HG03565 (cell line): ENCODE results near the gene VAT1L.

Source experiments
- ATAC-seq: cut with Tn5 transposase; IDR thresholded peaks from one replicate; pipeline ENCODE4 v1.9.1; 2021; ENCODE audit warnings: mild to moderate bottlenecking, moderate library complexity; ENCODE audit not compliant: unreplicated experiment

Gene VAT1L

GRCh38 chr16:77781091-77781490 lies 7.3 kb upstream of the VAT1L start:
- ATAC-seq: no peak

DNA sequence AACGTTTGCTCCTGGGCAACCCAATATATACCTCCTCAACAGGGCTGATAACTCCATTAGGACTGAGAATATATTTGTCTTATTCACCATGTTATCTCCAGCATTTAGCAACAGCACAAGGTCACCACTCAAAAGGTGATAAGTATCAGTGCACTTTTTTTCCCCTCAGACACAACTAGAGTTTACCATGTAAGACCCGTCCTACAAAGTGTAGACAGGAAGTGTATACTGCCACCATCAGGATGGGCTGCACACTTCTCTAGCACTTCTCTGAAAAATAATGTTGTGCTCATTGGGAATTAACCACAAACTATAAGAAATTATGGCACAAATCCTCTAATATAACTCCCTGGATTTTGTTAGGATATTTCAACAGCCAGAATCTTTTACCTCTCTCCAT lies 5.7 kb upstream of the VAT1L start:
- no peak for ATAC-seq

DNA sequence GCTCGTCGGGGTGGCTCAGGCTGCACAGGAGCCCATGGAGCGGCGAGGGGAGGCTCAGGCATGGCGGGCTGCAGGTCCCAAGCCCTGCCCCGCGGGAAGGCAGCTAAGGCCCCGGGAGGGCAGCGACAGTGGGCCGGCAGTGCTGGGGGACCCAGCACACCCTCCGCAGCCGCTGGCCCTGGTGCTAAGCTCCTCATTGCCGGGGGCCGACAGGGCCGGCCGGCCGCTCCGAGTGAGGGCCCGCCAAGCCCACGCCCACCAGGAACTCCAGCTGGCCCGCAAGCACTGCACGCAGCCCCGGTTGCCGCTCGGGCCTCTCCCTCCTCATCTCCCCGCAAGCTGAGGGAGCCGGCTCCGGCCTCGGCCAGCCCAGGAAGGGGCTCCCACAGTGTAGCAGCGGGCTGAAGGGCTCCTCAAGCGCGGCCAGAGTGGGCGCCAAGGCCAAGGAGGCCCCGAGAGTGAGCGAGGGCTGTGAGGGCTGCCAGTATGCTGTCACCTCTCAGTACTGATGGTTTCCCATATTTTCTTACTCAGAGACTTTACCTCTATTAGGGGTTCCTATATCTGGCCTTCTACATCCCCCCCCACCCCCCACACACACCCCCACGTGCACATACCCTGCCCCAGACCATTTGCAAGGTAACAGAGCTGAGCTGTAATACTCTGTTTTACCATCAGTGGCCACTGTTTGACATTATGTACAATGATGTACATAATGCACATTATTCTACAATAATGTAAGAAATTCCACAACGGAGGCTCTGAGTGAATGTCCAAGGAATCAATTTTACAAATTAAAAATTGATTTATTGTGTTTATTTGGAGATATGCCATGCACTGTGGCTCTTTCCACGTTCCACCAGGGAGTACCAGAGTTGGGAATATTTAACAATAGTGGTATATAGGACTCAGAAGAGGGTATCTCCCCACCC lies 3.7 kb upstream of the VAT1L start:
- no peak for ATAC-seq

- no peak for ATAC-seq
Measured at GRCh38 chr16:77785373-77785764, 3.0 kb upstream of the VAT1L start.

GRCh38 chr16:77786186-77786847 lies 2.0 kb upstream of the VAT1L start:
- no peak for ATAC-seq

- ATAC-seq: no peak
Measured at GRCh38 chr16:77787452-77787851, 912 bp upstream of the VAT1L start.

DNA sequence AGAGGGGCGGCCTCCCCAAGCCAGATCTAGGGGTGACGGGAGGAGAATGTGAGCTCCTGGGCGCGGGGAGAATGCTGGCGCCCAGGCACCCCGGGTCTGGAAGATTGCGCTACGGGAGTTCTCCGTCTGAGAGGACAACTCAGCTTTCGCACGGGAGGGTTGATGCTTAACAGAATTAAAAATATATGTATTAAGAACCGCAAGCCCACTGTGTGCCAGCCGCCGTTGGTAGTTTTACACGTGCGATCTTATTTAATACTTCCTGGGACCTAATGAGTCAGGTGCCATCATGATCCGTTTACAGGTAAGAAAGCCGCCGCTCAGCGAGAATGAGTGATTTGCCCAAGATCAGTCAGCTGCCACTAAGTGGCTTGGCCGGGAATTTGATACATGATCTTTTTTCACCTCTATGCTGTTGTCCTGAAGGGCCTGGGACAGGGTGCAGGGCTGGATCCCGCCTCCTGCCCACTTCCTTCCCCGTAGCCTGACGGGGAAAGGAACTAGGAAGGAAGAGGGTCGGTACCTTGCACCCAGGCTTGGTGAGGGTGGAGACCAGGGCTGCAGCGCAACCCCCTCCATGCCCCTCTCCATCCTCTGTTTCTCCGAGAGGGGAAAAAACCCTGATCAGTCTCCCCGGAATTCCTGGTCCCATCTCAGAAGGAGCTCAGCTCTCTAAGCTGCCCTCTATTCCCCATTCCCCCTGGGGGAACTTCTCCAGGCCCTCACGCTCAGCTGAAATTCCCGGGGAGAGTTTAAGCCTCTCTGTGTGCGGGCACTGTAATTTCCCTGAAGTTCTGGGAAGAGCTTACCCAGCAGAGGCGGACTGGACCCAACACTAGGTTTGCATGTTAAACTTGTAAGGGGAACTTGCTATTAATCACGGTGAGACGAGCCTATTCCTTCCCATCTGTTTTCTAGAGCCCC lies 983 bp downstream of the VAT1L start:
- ATAC-seq: no peak

GRCh38 chr16:77790009-77790372 lies 1.6 kb downstream of the VAT1L start:
- ATAC-seq: no peak

GRCh38 chr16:77790912-77791311 lies 2.5 kb downstream of the VAT1L start:
- ATAC-seq: no peak

DNA sequence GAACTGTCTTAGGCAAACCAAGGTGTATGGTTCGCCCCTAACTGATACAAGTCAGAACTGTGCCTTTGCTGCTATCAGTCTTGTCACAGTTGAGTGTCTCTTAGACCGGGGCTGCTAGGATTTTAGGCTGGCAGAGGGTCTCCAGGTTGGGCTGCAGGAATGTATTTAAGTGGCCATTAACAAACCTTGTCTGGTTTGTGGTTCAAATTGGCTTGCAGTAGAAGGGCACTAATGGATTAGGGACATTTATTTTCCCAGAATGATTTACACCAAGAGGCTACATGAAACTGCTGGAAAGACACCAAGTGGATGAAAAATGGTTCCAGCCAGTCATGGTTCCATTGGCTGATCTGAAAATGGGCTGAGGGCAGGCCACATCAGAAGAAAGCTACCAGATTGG lies 5.1 kb downstream of the VAT1L start:
- ATAC-seq: no peak

DNA sequence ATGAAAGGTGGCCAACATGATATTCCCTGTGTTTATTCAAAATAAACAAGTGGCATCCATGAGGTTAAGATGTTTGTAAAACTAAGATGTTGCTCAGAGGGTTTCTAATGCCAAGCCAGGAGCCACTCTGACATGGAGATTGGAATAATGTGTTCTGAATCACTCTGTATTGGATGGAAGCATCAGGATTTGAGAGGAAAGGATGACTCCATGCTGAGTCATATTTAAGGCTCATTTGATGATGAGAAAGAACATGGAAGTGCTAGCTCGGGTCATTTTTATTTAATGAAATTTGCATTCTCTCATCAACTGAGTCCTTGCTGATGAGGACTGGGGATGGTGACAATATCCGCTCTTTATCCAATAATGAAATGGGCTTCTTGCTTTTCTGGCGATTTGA lies 6.2 kb downstream of the VAT1L start:
- ATAC-seq: no peak

GRCh38 chr16:77801817-77802216 lies 13.5 kb downstream of the VAT1L start:
- no peak for ATAC-seq

DNA sequence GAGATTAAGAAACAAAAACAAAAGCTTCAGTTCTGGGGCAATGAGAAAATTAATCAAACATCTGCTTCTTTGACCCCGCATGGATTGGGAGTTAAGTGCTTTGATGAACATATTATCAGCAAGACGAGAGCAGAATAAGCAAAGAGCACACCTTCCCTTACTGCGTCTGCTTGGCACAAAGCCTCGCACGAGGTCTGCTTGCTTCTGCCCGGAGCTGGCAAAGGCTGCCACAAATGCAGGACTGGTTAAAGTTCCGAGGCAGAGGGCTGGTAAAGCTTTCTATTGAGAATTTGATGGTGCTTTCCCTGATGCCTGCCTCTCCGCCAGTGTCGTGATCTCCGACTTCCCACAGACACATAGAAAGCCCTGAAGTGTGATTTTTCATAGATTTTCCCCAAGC lies 17.0 kb downstream of the VAT1L start:
- no peak for ATAC-seq

- ATAC-seq: no peak
Measured at GRCh38 chr16:77807021-77807420, 18.7 kb downstream of the VAT1L start.

- no peak for ATAC-seq
Measured at GRCh38 chr16:77812856-77813500, 24.6 kb downstream of the VAT1L start.

DNA sequence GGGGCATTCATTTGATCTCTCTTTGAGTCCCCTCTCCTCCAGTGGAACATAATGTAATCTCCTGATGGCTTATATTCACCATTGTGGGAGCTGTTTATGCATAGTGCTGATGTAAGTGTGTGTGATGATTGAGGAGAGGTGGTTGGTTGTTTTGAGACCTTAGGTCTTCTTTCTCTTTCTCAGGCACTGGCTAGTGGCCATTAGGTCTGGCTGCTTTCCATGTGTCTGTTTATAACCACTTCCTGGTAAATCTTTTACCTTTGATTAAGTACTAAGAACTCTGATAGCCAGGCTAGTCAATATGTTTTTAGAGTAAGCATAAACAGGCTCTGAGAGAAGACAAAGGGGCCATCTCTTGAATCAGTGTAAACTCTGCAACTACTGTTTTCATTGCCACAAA lies 27.9 kb downstream of the VAT1L start:
- ATAC-seq: no peak

GRCh38 chr16:77820340-77820739 lies 32.0 kb downstream of the VAT1L start:
- ATAC-seq: no peak

- ATAC-seq: no peak
Measured at GRCh38 chr16:77822661-77823060, 34.3 kb downstream of the VAT1L start.

- ATAC-seq: no peak
Measured at GRCh38 chr16:77823067-77823466, 34.7 kb downstream of the VAT1L start.

DNA sequence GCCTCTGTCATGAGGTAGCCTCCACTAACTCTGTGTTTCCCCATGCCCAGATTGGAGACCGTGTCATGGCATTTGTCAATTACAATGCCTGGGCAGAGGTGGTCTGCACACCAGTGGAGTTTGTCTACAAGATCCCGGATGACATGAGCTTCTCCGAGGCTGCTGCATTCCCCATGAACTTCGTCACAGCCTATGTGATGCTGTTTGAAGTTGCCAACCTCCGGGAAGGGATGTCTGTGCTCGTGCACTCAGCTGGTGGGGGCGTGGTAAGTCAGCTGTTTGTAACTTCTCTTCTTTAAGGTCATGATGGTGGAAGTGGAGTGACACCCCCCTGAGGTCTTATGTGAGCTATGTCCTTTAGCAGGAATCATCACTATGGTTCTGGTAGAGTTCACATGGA lies 36.8 kb downstream of the VAT1L start:
- ATAC-seq: no peak

GRCh38 chr16:77827032-77827431 lies 38.7 kb downstream of the VAT1L start:
- ATAC-seq: no peak
